Lower leg skin (tissue), 3 donors: ENCODE data around the gene NFYC.

ENCODE experiments used
- CTCF ChIP-seq, 3 donors: fragments of 450-650 bp; IDR thresholded peaks; one replicate each; pipeline ENCODE4 v1.5.1; 2016; ENCODE audit warnings: antibody characterized with exemption in 3 of 3, mild to moderate bottlenecking in 3 of 3, moderate library complexity in 2 of 3
- POLR2A ChIP-seq, 2 donors: fragments of 450-650 bp; IDR thresholded peaks; one replicate each; pipeline ENCODE4 v1.6.1; 2016 to 2017; ENCODE audit warnings: antibody characterized with exemption in 2 of 2, mild to moderate bottlenecking in 1 of 2, moderate library complexity in 1 of 2

GRCh38 chr1:40648928-40649591 lies 42.4 kb upstream of the NFYC start:
- no peak for TF ChIP-seq CTCF (IDR thresholded peaks at IDR 0.05)
- no peak for TF ChIP-seq POLR2A (IDR thresholded peaks at IDR 0.05)
